HG03039 (cell line): ENCODE measurements around the gene MAGEB4.

Experiments used
- ATAC-seq: cut with Tn5 transposase; IDR thresholded peaks from one replicate; pipeline ENCODE4 v1.9.1; 2021; ENCODE audit warnings: mild to moderate bottlenecking, moderate library complexity; ENCODE audit not compliant: unreplicated experiment

MAGEB4 gene

GRCh38 chrX:30282527-30282926, 40.7 kb downstream of the MAGEB4 start:
- ATAC-seq, result no peak

- no peak for ATAC-seq
These were observed 41.8 kb downstream of the MAGEB4 start for GRCh38 chrX:30283456-30284200.
